AG04450 (cell line): ENCODE measurements around the gene SCGB1D1. TPM values are rescaled to one million over a fixed set of nuclear protein-coding genes. Genes with fewer than 3 reads are reported as not detected.
A peak's percentile ranks its signal among the peaks of the same experiment; 100 is the strongest.

Experiments
- CTCF ChIA-PET: fragments of 300-600, 350-600 bp; formaldehyde crosslinking; extraction: SDS; loops from one replicate; lab custom pipeline; 2022; ENCODE audit warnings: antibody characterized with exemption, inconsistent platforms; lab: Charles Lee
- POLR2A ChIA-PET: fragments of 350-600 bp; formaldehyde crosslinking; extraction: SDS; loops from one replicate; lab custom pipeline; 2021; ENCODE audit warnings: antibody characterized with exemption, inconsistent platforms; lab: Yijun Ruan, JAX
- DNase-seq: peaks from one replicate; pipeline ENCODE4 v3.0.0-alpha.2; 2011; ENCODE audit warnings: low read depth, low spot score
- H3K27ac ChIP-seq: one replicate; pipeline ENCODE4 v1.5.1; 2012; ENCODE audit warnings: low read depth, low read length, control low read depth
- H3K27me3 ChIP-seq: one replicate; pipeline ENCODE4 v1.6.0; 2012; ENCODE audit warnings: low read length; ENCODE audit not compliant: control insufficient read depth, insufficient read depth
- H3K4me3 ChIP-seq: 2 replicates; pipeline ENCODE4 v1.5.1; 2011; ENCODE audit warnings: mild to moderate bottlenecking, low read depth, low read length, control low read depth
- H3K9me3 ChIP-seq: 2 replicates; pipeline ENCODE4 v1.5.1; 2012; ENCODE audit warnings: low read length; ENCODE audit not compliant: control insufficient read depth, insufficient read depth
- polyA plus RNA-seq: library from polyadenylated mRNA; depleted of rRNA; stranded (reverse); fragments of >200 nt; gene quantifications from 2 replicates; pipeline ENCODE4 v1.2.3, GENCODE V29; 2011
- TF ChIP-seq, protein P1 (sequence below): IDR thresholded peaks from 2 replicates; pipeline ENCODE4 v1.5.1; 2011; ENCODE audit warnings: low read depth, low read length, control low read depth, inconsistent platforms

SCGB1D1 gene
- polyA plus RNA-seq, 1 experiment: not detected

- H3K4me3 ChIP-seq: no peak overlapping the region
- H3K27me3 ChIP-seq: peaks cover 4% of the 10 kb centered on the region
- TF ChIP-seq, protein P1, sequence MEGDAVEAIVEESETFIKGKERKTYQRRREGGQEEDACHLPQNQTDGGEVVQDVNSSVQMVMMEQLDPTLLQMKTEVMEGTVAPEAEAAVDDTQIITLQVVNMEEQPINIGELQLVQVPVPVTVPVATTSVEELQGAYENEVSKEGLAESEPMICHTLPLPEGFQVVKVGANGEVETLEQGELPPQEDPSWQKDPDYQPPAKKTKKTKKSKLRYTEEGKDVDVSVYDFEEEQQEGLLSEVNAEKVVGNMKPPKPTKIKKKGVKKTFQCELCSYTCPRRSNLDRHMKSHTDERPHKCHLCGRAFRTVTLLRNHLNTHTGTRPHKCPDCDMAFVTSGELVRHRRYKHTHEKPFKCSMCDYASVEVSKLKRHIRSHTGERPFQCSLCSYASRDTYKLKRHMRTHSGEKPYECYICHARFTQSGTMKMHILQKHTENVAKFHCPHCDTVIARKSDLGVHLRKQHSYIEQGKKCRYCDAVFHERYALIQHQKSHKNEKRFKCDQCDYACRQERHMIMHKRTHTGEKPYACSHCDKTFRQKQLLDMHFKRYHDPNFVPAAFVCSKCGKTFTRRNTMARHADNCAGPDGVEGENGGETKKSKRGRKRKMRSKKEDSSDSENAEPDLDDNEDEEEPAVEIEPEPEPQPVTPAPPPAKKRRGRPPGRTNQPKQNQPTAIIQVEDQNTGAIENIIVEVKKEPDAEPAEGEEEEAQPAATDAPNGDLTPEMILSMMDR: no peak
- no peak overlapping the region for H3K27ac ChIP-seq
- POLR2A ChIA-PET: no interaction called here
- DNase-seq: no peak
- no peaks in the 10 kb centered on the region for H3K9me3 ChIP-seq
- CTCF ChIA-PET: no interaction called here
These were observed 18.7 kb downstream of the SCGB1D1 start for GRCh38 chr11:62208785-62209144.

DNA sequence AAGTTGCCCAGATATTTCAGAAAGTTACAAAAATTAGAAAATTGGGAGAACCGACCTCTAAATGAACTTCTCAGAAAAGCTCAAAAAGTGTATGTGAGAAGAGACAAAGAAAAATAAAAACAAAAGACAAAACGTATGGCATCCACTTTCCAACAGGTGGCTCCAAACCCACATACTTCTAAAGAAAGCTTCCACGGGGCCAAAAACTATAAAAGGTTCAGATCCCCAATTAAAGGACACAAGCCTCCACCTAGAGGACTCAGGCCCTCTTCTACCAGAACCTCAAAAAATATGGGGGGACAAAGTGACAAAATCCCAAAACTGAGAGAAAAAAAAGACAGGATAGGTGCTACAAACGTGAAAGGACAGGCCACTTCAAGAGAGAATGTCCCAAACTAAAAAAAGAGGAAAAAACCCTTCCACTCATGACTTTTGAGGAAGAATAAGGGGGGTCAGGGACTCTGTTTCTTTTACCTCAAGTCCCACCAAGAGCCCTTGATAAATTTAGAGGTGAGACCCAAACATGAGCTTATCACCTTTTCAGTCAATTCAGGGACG is 27.3 kb downstream of the SCGB1D1 start:
- TF ChIP-seq, protein P1: peak; percentile 52
- ChIA-PET POLR2A (no interaction called here), CTCF (interaction anchor here (0.6 to 1.4 kb wide), 6 partner anchors 13 to 1441 kb away, joined by 3 to 7 read pairs (median 4); no protein-coding TSS in a partner anchor)
- no peak overlapping the region for H3K4me3 ChIP-seq
- DNase-seq: no peak
- peaks cover 6% of the 10 kb centered on the region for H3K27me3 ChIP-seq
- H3K9me3 ChIP-seq: peaks cover 4% of the 10 kb centered on the region; the same call in 1 of the 2 replicates
- no peak overlapping the region for H3K27ac ChIP-seq

GRCh38 chr11:62221498-62221897 is 31.5 kb downstream of the SCGB1D1 start:
- Histone ChIP-seq H3K9me3 (peaks cover 4% of the 10 kb centered on the region; the same call in 1 of the 2 replicates), H3K4me3 (no peak overlapping the region), H3K27me3 (no peaks in the 10 kb centered on the region), H3K27ac (no peak overlapping the region)
- POLR2A ChIA-PET: no interaction called here
- no peak for DNase-seq
- CTCF ChIA-PET: interaction anchor here (1.0 to 1.3 kb wide), 2 partner anchors 14 to 89 kb away, joined by 3 read pairs; no protein-coding TSS in a partner anchor
- TF ChIP-seq, protein P1: no peak

DNA sequence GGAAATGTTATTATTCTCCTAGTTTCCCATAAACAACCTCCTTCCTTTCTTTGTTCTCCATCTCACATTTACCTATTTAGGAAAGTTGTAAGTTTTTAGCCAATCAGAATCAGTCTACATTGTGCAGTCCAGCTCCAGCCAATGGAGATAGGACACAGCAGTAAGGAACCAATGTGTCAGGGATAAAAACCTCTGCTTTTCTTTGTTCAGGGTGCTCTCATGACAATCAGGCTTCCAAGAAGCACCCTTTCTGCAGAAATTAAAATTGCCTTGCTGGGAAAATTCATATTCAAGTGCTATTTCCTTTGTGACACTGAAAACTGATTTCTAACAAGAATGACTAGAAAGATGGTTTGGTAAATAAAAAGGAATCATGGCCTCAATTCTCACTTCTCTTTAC is 33.1 kb downstream of the SCGB1D1 start:
- no peak for DNase-seq
- Histone ChIP-seq H3K27me3 (no peaks in the 10 kb centered on the region), H3K9me3 (peaks cover 4% of the 10 kb centered on the region; the same call in 1 of the 2 replicates), H3K4me3 (no peak overlapping the region), H3K27ac (no peak overlapping the region)
- ChIA-PET POLR2A (no interaction called here), CTCF (no interaction called here)
- TF ChIP-seq, protein P1: no peak

DNA sequence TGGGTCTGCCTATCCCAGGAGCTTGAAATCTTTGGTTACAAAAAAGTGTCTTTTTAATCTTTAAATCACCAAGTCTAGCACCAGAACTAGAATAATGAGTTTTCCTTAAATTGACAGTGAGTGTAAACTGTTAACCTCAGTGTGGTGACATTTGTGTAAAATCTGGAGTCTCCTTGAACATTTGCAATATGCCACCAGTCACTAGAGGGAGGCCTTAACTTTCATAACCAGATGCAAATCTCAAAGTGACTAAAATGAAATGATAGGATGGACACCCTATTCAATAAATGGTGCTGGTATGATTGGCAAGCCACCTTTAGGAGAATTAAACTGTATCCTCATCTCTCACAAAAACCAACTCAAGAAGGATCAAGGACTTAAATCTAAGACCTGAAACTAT is 43.7 kb downstream of the SCGB1D1 start:
- TF ChIP-seq, protein P1: peak; percentile 18; the same call in 1 of the 2 replicates
- H3K9me3 ChIP-seq: no peaks in the 10 kb centered on the region
- H3K27me3 ChIP-seq: peaks cover 4% of the 10 kb centered on the region
- ChIA-PET POLR2A (no interaction called here), CTCF (no interaction called here)
- H3K27ac ChIP-seq: no peak overlapping the region
- no peak for DNase-seq
- H3K4me3 ChIP-seq: no peak overlapping the region
